HG03066 (cell line): ENCODE data around the gene ZNF750.

ENCODE experiments used
- ATAC-seq: cut with Tn5 transposase; IDR thresholded peaks from one replicate; pipeline ENCODE4 v1.9.1; 2021; ENCODE audit warnings: low read depth; ENCODE audit not compliant: unreplicated experiment

ZNF750 gene

DNA sequence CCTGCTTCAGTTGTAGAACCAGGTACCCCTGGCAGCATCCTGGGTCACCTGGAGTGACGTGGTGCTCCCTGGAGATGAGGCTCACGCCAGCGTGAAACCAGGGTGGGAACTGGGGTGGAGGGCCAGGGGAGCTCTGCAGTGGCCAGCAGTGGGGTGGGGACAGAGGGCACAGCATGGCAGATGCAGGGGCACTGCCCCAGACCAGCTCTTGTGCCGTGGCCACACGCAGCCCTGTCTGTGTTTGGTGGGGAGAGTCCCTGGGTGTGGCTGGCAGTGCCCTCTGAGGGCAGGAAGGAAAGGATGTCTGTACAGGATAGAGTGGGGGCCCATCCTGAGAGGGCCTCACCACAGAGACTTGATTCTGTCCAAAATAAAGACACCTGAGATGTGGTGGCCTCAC is 24.5 kb downstream of the ZNF750 start:
- no peak for ATAC-seq

- no peak for ATAC-seq
Measured at GRCh38 chr17:82814834-82815233, 25.0 kb downstream of the ZNF750 start.

DNA sequence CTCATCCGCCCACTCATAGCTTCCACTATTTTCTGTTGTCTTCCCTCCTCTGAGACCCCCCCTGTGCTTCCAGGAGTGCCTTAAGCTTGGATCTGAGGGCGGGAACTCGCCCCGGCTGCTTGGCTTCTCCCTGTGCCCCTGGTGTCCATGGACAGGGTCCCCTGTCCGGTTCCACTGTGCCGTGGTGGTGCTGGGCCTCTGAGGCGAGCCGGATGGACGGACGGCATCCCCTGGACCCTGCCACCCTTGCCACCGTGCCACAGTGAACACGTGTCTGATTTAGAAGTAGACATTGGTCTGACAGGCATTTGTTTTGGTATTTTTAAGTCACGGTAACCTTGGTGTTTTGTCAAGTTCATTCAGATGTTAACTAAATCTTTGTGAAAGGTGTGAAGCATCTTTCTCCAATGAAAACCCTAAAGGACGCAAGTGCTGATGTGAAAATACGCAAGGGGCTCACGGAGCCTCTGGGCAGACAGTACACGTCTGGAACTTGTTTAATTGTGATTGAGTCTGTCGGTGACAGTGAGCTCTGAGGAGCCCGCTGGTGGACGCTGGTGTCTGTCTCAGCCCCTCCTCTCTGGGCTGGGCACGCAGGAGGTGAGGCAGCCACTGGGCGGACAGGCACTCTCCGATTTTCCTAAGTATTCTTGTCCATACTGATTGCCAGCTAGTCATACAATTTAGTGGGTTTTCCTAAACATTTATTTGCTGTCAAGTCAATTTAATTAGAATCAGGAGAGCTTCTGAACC is 26.3 kb downstream of the ZNF750 start:
- no peak for ATAC-seq

GRCh38 chr17:82812601-82813000 is 27.2 kb downstream of the ZNF750 start:
- ATAC-seq = no peak

GRCh38 chr17:82812058-82812457 is 27.8 kb downstream of the ZNF750 start:
- no peak for ATAC-seq

DNA sequence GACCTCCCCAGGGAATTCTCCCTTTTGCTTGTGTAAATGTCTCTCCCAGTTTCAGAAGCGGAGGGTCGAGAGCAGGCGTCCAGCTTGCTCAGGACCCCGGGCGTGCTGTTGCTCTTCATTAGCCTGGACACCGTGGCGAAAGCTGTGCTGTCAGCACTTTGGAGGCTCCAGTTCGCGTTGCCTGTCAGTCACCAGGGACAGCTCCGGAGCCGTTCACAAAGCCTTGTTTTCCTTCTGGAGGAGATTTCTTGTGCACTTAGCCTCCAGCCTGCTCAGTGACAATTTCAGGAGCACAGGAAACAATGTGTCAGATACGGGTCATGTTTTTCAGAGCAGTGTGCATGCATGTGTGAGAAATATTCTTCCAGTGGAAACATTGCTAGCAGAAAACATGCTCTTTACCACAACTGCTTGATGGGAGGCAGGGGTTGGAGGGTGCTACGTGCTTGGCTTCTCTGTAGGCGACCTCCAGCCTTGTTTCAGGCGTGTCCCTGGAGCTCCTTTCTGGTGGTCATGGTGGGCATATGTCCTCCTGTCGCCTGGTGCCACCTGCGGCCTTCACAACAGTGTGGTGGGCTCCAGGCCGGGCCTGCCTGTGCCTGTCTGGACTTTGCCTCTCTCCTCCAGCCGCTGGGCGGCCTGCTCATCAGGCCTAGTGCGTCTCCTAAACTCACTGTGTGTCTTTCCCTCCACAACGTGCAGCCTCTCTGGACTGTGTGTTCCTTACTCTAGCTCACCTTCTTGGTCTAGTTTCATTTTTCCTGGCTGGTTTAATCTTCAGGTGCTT is 29.0 kb downstream of the ZNF750 start:
- no peak for ATAC-seq

GRCh38 chr17:82808921-82809905 is 30.6 kb downstream of the ZNF750 start:
- ATAC-seq = no peak

- ATAC-seq = no peak
Measured at GRCh38 chr17:82808006-82808405, 31.8 kb downstream of the ZNF750 start.

GRCh38 chr17:82807562-82807961 is 32.3 kb downstream of the ZNF750 start:
- ATAC-seq = no peak

DNA sequence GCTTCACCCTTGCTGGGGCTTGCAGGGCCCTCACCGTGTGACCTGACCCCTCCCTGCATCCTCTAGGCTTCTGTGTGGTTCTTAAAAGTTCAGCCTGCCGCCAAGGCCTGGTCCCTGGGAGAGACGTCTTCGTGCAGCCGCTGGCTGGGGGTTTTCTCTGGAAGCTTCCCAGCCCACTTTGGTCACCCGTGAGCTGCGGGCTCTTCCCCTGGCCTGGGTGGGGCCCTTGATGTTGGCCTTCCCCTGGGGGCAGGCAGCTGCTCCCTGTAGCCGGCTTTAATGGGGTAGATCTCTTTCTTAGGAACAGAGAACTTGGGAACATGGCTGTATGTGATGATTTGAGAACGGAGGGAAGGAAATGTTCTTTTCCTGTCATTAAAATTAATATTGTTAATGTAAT is 32.7 kb downstream of the ZNF750 start:
- no peak for ATAC-seq

DNA sequence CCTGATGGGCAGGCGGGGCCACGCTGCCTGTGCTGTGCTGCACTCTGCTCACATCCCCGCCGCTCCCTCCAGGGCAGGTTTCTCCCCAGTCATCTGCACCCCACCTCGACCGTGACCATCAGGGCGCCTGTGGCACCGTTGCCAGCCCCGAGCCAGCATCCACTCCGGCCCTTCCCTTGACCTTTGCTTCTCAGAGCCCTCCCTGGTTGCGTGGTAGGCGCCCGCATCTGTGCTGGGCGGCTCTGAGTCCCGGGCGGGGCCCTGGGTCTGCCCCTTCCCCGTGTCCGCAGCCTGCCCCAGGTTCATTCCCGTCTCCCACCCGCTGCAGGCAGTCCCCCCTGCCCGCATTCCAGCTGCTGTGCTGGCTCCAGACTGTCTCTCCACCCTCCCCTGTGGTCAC is 33.2 kb downstream of the ZNF750 start:
- no peak for ATAC-seq

DNA sequence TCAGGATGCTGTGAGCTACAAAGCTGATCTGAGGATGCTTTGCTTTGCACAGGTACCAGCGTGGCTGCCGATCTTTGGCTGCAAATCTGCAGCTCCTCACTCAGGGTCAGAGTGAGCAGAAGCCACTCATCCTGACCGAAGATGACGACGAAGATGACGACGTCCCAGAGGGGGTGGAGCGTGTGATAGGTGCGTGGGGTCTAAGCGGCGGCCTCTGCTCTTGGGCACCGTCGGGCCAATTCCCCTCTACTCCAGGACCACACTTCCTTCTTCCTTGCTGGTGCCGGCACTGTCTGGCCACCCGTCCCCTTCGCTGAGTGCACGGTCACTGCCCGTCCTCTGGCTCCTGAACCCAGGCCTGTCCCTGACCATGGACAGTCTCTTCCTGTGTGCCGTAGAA is 34.0 kb downstream of the ZNF750 start:
- ATAC-seq = no peak

- ATAC-seq = no peak
Measured at GRCh38 chr17:82805254-82805653, 34.6 kb downstream of the ZNF750 start.

DNA sequence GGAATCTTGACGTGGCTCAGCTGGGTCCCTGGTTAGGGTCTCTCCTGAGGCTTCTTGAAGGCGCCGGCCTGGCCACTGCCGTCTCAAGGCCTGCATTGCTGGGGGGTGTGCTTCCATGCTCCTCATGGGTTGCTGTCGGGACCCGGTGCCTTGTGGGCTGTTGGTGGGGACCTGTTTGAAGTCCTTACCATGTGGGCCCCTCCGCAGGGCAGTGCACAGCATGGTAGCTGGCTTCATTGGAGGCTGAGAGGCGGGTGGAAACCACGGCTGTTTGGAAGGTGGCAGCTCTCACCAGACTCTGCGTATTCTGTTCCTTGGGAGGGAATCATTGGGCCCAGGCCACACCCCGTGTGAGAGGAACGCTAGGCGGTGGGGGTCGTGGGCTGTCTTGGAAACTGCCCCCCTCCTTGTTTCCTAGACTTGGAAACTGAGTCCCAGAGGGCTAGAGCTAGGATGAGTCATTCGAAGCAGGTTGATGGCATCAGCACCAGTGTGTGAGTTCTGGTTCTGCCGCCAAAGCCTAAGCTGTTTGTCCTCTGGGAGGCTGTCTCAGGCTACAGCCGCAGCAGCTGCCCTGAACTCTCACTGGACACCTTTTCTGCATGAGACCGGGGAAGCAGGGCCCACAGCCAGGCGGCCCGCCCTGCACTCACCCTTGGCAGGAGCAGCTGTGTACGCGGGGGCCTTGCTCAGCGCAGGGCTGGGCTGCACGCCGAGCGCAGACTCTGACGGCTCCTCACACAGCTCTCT is 35.2 kb downstream of the ZNF750 start:
- ATAC-seq = no peak

- no peak for ATAC-seq
Measured at GRCh38 chr17:82803606-82804005, 36.2 kb downstream of the ZNF750 start.

DNA sequence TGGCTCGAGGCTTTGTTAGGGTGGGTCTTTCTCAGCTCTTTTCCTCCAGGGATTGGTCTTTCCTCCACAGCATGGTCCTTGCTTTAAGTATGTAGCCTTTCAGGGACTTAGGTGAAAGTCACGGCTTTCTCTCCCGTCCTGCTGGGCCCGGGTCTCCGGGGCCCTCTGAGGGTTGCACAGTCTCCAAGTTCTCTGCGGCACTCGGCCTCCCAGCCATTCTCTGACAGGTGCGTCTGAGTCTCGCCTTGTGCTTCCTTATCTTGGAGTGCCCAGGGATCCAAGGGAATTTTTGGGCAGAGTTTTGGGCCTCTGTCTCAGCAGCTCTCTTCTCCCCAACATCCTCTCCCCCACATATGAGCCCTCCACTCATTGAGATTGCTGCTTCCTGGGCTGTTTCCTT is 36.6 kb downstream of the ZNF750 start:
- no peak for ATAC-seq

DNA sequence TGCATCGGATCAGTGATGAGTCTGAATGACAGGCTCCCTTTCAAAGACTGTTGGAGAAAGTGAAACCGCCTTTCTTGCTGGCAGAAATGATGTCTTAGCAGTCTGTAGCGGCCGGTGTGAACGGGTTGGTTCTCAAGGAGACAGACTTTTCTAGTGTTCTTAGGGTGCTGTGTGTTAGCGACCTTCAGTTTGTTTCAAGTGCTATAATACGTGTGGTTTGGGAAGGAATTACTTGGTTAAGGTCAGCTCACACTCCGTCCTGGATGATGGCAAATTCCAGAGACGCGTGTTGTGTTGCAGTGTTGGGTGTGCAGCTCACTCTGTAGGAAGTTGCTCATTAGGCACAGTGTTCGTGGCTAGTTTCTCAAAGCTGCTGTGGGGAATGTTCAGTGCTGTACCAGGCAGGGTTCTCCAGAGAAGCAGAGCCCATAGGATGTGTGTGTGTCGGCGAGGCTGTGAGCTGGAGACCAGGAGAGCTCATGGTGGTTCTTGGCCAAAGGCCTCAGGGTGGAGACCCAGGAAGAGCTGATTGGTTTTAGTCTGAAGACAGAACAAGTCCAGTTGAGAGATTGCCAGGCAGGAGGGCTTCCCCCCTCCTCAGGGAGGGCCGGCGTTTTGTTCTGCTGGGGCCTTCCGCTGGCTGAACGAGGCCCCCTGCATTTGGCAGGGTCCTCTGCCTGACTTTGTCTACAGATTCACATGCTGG is 37.6 kb downstream of the ZNF750 start:
- no peak for ATAC-seq

- no peak for ATAC-seq
Measured at GRCh38 chr17:82801377-82801970, 38.3 kb downstream of the ZNF750 start.

DNA sequence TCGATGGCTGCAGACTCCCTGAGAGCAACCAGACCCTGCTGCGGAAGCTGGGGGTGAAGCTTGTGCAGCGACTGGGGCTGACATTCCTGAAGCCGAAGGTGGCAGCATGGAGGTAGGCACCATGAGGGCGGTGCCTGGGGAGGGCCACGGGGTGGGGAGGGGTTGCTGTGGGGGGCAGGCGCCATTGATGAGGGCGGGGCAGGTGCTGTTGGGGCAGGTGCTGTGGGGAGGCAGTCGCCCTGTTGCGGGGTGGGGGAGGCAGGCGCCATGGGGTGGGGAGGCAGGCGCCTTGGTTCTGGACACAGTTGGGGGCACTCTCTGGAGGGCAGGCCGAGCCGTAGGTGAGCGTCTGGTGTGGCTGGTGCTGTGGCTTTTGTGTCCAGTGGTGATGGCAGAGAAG is 38.9 kb downstream of the ZNF750 start:
- ATAC-seq = no peak
